Neutrophil (primary cell): Measurements from ENCODE around the gene CDK9.

Experiments
- H3K27ac ChIP-seq: fragments of 200-600 bp; sonication (generic); 2 replicates; pipeline ENCODE4 v1.5.1; 2016; ENCODE audit warnings: mild to moderate bottlenecking, moderate library complexity
- H3K27me3 ChIP-seq: fragments of 200-600 bp; sonication (generic); 2 replicates; pipeline ENCODE4 v1.6.0; 2016; ENCODE audit warnings: mild to moderate bottlenecking
- H3K36me3 ChIP-seq: fragments of 200-600 bp; sonication (generic); 2 replicates; pipeline ENCODE4 v1.5.1; 2017
- H3K4me1 ChIP-seq, 2 experiments: fragments of 200-600 bp in 1 of 2; sonication (generic) in 1 of 2; 1 replicate in 1 of 2; 2 replicates in 1 of 2; pipeline versions ENCODE4 v1.5.1 to v1.6.1; 2013 to 2016; ENCODE audit warnings: low read depth in 1 of 2, low read length in 1 of 2, mild to moderate bottlenecking in 1 of 2, moderate library complexity in 1 of 2; ENCODE audit not compliant: control insufficient read depth in 1 of 2, insufficient read depth in 1 of 2
- H3K4me3 ChIP-seq, 2 experiments: fragments of 200-600 bp in 1 of 2; sonication (generic) in 1 of 2; 1 replicate in 1 of 2; 2 replicates in 1 of 2; pipeline ENCODE4 v1.5.1; 2013 to 2016; ENCODE audit warnings: low read depth in 1 of 2, low read length in 1 of 2, mild to moderate bottlenecking in 1 of 2, moderate library complexity in 1 of 2
- H3K9me3 ChIP-seq: fragments of 200-600 bp; sonication (generic); 2 replicates; pipeline ENCODE4 v1.5.1; 2016
- CTCF ChIP-seq: fragments of 200-600 bp; sonication (generic); IDR thresholded peaks from 2 replicates; pipeline ENCODE4 v1.5.1; 2016; ENCODE audit warnings: antibody characterized with exemption

The CDK9 gene

DNA sequence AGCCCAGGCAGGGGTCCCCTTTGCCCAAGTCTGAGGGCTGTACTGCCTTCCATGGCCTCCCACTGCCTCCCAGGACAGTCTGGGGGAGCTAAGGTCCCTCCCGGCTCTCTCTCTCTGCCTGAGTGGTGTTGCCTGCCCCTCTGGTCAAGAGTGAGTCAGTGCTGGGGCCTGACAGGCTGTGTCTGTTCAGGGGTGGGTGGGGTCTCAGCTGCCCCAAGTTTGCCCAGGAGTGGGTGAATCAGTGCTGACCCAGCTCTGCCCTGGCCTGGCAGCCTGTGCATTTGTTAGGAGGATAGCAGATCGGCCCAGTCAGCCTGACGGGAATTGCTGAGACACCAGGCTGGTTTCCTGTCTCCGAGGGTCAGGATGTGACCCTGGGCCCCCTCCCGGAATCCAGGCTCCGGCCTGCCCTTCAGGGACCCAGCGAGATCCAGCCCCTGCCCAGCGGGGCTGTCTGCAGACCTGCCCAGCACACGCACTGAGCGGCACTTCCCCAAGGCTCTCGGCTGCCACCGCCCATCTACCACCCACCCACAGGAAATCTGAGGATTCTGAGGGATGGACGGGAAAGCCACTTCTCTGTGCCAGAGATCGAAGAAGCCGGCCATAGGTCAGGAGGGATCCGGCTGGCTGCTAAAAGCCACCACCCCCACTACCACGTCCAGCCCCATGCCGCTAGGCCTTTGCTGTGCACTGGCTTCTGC is 52.7 kb downstream of the CDK9 start:
- Histone ChIP-seq H3K27me3 (peaks cover 11% of the 10 kb centered on the region), H3K36me3 (no peaks in the 10 kb centered on the region), H3K4me3 (no peak overlapping the region), H3K27ac (no peak overlapping the region), H3K4me1 (peaks cover 7 to 11% of the 10 kb centered on the region in 2 experiments), H3K9me3 (no peaks in the 10 kb centered on the region)
- TF ChIP-seq CTCF, result no peak
